Measurements from ENCODE around the gene CSE1L. TPM values are rescaled to one million over a fixed set of nuclear protein-coding genes. Genes with fewer than 3 reads are reported as not detected.
"Not testable (repeated sequence)": the region's sequence is repeated elsewhere in the genome, so short reads cannot be mapped to it uniquely, and the experiment has no call there.

Gene CSE1L
- polyA plus RNA-seq, 4 donors = 74.2 to 128 (median 107) TPM

- DNase-seq (ENCODE audit: low read depth in 4 of 4, low spot score in 3 of 4) = no peak
These were observed 73.9 kb downstream of the CSE1L start for GRCh38 chr20:49119988-49120387.

- no peak for DNase-seq (ENCODE audit: low read depth in 4 of 4, low spot score in 3 of 4)
These were observed 76.8 kb downstream of the CSE1L start for GRCh38 chr20:49122920-49123319.

GRCh38 chr20:49123982-49124381 lies 77.9 kb downstream of the CSE1L start:
- no peak for DNase-seq (ENCODE audit: low read depth in 4 of 4, low spot score in 3 of 4)

GRCh38 chr20:49132995-49133478 lies 86.9 kb downstream of the CSE1L start:
- peak; percentile 56 to 69 (median 64) for DNase-seq (ENCODE audit: low read depth in 4 of 4, low spot score in 3 of 4)

- no peak for DNase-seq (ENCODE audit: low read depth in 4 of 4, low spot score in 3 of 4)
These were observed 87.5 kb downstream of the CSE1L start for GRCh38 chr20:49133571-49133970.

- not testable (repeated sequence) for DNase-seq (ENCODE audit: low read depth in 4 of 4, low spot score in 3 of 4)
These were observed 88.7 kb downstream of the CSE1L start for GRCh38 chr20:49134797-49135196.

- no peak for DNase-seq (ENCODE audit: low read depth in 4 of 4, low spot score in 3 of 4)
These were observed 90.9 kb downstream of the CSE1L start for GRCh38 chr20:49136817-49137571.

GRCh38 chr20:49138431-49138830 lies 92.3 kb downstream of the CSE1L start:
- DNase-seq (ENCODE audit: low read depth in 4 of 4, low spot score in 3 of 4) = no peak

GRCh38 chr20:49140411-49140810 lies 94.3 kb downstream of the CSE1L start:
- DNase-seq (ENCODE audit: low read depth in 4 of 4, low spot score in 3 of 4) = no peak

GRCh38 chr20:49140834-49141233 lies 94.7 kb downstream of the CSE1L start:
- DNase-seq (ENCODE audit: low read depth in 4 of 4, low spot score in 3 of 4) = no peak

Other genes with a start within 250 kb of the CSE1L start
- 10 to 100 TPM; 11.2 to 14.5 (median 14.3) TPM for gene PREX1, start 218.3 kb upstream of the CSE1L start, polyA plus RNA-seq (ENCODE audit: insufficient read length in 4 of 4)
- gene ARFGEF2, start 124.6 kb upstream of the CSE1L start, polyA plus RNA-seq (ENCODE audit: insufficient read length in 4 of 4) = 10 to 100 TPM; 15.7 to 29.2 (median 28.7) TPM
- gene STAU1, start 142.0 kb downstream of the CSE1L start, polyA plus RNA-seq (ENCODE audit: insufficient read length in 4 of 4) = 100 to 1,000 TPM in 3 of 4 donors, 10 to 100 TPM in 1; 97.1 to 129 (median 121) TPM
- gene DDX27, start 173.1 kb downstream of the CSE1L start, polyA plus RNA-seq (ENCODE audit: insufficient read length in 4 of 4) = 10 to 100 TPM; 39.4 to 50.2 (median 45.1) TPM
- gene ZNFX1, start 231.7 kb downstream of the CSE1L start, polyA plus RNA-seq (ENCODE audit: insufficient read length in 4 of 4) = 10 to 100 TPM; 15.3 to 17.0 (median 16.2) TPM